LNCaP clone FGC (cell line): ENCODE results near the gene TEF.

Source experiments
- DNase-seq: peaks from one replicate; pipeline ENCODE4 v3.0.0-alpha.2; 2011; ENCODE audit warnings: low read depth
- H3K4me3 ChIP-seq: 2 replicates; pipeline ENCODE4 v1.5.1; 2011; ENCODE audit warnings: mild to moderate bottlenecking, low read depth, low read length, control low read depth
- CTCF ChIP-seq: IDR thresholded peaks from 2 replicates; pipeline ENCODE4 v1.5.1; 2012; ENCODE audit warnings: mild to moderate bottlenecking; ENCODE audit not compliant: control insufficient read depth, insufficient read depth; ENCODE audit errors: extremely low read depth

The TEF gene

GRCh38 chr22:41405588-41405987 is 23.8 kb downstream of the TEF start:
- H3K4me3 ChIP-seq = no peak overlapping the region
- DNase-seq = no peak
- no peak for TF ChIP-seq CTCF

- TF ChIP-seq CTCF = no peak
- DNase-seq = no peak
- H3K4me3 ChIP-seq = no peak overlapping the region
These were observed 24.7 kb downstream of the TEF start for GRCh38 chr22:41406410-41406809.

- no peak for DNase-seq
- no peak overlapping the region for H3K4me3 ChIP-seq
- no peak for TF ChIP-seq CTCF
These were observed 25.7 kb downstream of the TEF start for GRCh38 chr22:41407433-41407832.

GRCh38 chr22:41408665-41409064 is 26.9 kb downstream of the TEF start:
- DNase-seq = no peak
- no peak for TF ChIP-seq CTCF
- H3K4me3 ChIP-seq = no peak overlapping the region

GRCh38 chr22:41410311-41410751 is 28.6 kb downstream of the TEF start:
- peak; percentile 39 for DNase-seq
- no peak overlapping the region for H3K4me3 ChIP-seq
- TF ChIP-seq CTCF = no peak

GRCh38 chr22:41411021-41411851 is 29.5 kb downstream of the TEF start:
- H3K4me3 ChIP-seq = no peak overlapping the region
- DNase-seq = no peak
- no peak for TF ChIP-seq CTCF

GRCh38 chr22:41415554-41415953 is 33.8 kb downstream of the TEF start:
- no peak overlapping the region for H3K4me3 ChIP-seq
- no peak for DNase-seq
- TF ChIP-seq CTCF = no peak
